Measurements from ENCODE around the gene FAR2.

DNA sequence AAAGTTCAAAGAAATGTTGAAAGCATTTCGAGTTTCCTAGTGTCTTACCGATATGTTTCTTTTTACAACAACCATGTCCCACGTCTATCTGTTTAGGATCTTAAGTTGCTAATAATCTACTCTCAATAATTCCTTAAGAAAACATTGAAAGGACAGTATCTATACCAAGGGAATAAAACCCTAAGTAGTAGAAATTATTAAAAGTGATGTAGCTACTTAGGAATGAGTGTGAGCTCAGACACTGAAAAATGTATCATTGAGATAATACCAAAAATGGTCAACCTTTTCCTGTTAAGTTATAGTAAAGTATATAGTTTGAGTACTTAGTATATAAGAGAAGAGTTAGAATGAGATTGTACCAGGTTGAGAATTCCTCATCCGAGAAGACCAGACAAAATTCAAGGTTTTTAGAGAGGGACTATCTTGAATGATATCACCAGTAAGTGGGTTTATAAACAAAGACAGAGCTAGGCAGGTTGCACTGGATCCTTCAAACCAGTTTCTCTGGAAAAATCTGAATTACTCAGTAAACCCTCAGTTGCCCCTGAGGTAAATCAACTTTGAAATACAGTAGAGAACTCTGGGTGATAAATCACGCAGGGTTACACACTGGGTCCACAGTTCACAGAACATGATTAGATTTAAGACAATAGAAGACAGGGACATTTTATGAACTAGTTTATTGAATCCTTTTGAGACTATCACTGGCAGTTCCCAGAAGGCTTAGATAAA, 135.1 kb downstream of the FAR2 start:
- TF ChIP-seq, protein P1, sequence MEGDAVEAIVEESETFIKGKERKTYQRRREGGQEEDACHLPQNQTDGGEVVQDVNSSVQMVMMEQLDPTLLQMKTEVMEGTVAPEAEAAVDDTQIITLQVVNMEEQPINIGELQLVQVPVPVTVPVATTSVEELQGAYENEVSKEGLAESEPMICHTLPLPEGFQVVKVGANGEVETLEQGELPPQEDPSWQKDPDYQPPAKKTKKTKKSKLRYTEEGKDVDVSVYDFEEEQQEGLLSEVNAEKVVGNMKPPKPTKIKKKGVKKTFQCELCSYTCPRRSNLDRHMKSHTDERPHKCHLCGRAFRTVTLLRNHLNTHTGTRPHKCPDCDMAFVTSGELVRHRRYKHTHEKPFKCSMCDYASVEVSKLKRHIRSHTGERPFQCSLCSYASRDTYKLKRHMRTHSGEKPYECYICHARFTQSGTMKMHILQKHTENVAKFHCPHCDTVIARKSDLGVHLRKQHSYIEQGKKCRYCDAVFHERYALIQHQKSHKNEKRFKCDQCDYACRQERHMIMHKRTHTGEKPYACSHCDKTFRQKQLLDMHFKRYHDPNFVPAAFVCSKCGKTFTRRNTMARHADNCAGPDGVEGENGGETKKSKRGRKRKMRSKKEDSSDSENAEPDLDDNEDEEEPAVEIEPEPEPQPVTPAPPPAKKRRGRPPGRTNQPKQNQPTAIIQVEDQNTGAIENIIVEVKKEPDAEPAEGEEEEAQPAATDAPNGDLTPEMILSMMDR (IDR thresholded peaks at IDR 0.05; ENCODE audit: low read depth, low read length) = no peak
- no peak for TF ChIP-seq EZH2phosphoT487 (IDR thresholded peaks at IDR 0.05; ENCODE audit: low read depth)

Data from OCI-LY3 (cell line).